Nephron (organoid): Measurements from ENCODE around the gene R3HDM2.

ENCODE experiments used
- H3K27ac Mint-ChIP-seq, 3 experiments: 2 replicates each; pipeline ENCODE4 v1.8.0; 2020; ENCODE audit warnings: mixed read lengths in 3 of 3, mild to moderate bottlenecking in 2 of 3, moderate library complexity in 1 of 3
- H3K27me3 Mint-ChIP-seq: 2 replicates; pipeline ENCODE4 v1.8.0; 2021; ENCODE audit warnings: low read depth, mild to moderate bottlenecking, moderate library complexity, mixed read lengths
- H3K36me3 Mint-ChIP-seq: 2 replicates; pipeline ENCODE4 v1.8.0; 2020; ENCODE audit warnings: low read depth, mixed read lengths
- H3K4me1 Mint-ChIP-seq: 2 replicates; pipeline ENCODE4 v1.8.0; 2020; ENCODE audit warnings: mixed read lengths
- H3K4me3 Mint-ChIP-seq, 3 experiments: 2 replicates each; pipeline ENCODE4 v1.8.0; 2020; ENCODE audit warnings: mild to moderate bottlenecking in 3 of 3, mixed read lengths in 3 of 3, moderate library complexity in 2 of 3
- H3K9me3 Mint-ChIP-seq: 2 replicates; pipeline ENCODE4 v1.8.0; 2020; ENCODE audit warnings: mixed read lengths
- CTCF ChIP-seq, 3 experiments: fragments of 200-600 bp; sonication (generic); IDR thresholded peaks; one replicate each; pipeline ENCODE4 v1.5.0; 2021; ENCODE audit warnings: antibody characterized with exemption in 3 of 3; ENCODE audit not compliant: unreplicated experiment in 3 of 3

The R3HDM2 gene

GRCh38 chr12:57438400-57438799, 7.6 kb upstream of the R3HDM2 start:
- no peaks in the 10 kb centered on the region for H3K27me3 Mint-ChIP-seq
- peaks cover 5% of the 10 kb centered on the region for H3K9me3 Mint-ChIP-seq
- no peaks in the 10 kb centered on the region for H3K36me3 Mint-ChIP-seq
- no peak overlapping the region for H3K4me3 Mint-ChIP-seq
- peaks cover 14% of the 10 kb centered on the region for H3K4me1 Mint-ChIP-seq
- no peak for TF ChIP-seq CTCF (IDR thresholded peaks at IDR 0.05; ENCODE audit: unreplicated experiment in 3 of 3)
- no peak overlapping the region for H3K27ac Mint-ChIP-seq

GRCh38 chr12:57435293-57435692, 4.5 kb upstream of the R3HDM2 start:
- H3K36me3 Mint-ChIP-seq: no peaks in the 10 kb centered on the region
- H3K4me1 Mint-ChIP-seq: peaks cover 25% of the 10 kb centered on the region
- H3K9me3 Mint-ChIP-seq: no peaks in the 10 kb centered on the region
- H3K4me3 Mint-ChIP-seq: peak overlapping the region; percentile 38 to 81 (median 62)
- H3K27ac Mint-ChIP-seq: peak overlapping the region; percentile 86 to 92 (median 89)
- H3K27me3 Mint-ChIP-seq: no peaks in the 10 kb centered on the region
- TF ChIP-seq CTCF (IDR thresholded peaks at IDR 0.05; ENCODE audit: unreplicated experiment in 3 of 3): no peak

- H3K4me3 Mint-ChIP-seq: peak within 1 kb of the TSS; percentile 38 to 81 (median 62)
- no peaks in the 10 kb centered on the region for H3K36me3 Mint-ChIP-seq
- H3K27ac Mint-ChIP-seq: peak within 1 kb of the TSS; percentile 86 to 92 (median 89)
- TF ChIP-seq CTCF (IDR thresholded peaks at IDR 0.05; ENCODE audit: unreplicated experiment in 3 of 3): no peak
- H3K27me3 Mint-ChIP-seq: no peaks in the 10 kb centered on the region
- no peaks in the 10 kb centered on the region for H3K9me3 Mint-ChIP-seq
- peaks cover 31% of the 10 kb centered on the region for H3K4me1 Mint-ChIP-seq
Observed at GRCh38 chr12:57434517-57435223, 3.8 kb upstream of the R3HDM2 start, which contains the start of gene INHBC. Gene INHBC (plus strand): TSS chr12:57434784. CDS start chr12:57434887, 103 bp downstream.

GRCh38 chr12:57433370-57433769, 2.5 kb upstream of the R3HDM2 start:
- Mint-ChIP-seq H3K9me3 (no peaks in the 10 kb centered on the region), H3K27me3 (no peaks in the 10 kb centered on the region), H3K4me1 (peaks cover 37% of the 10 kb centered on the region), H3K36me3 (no peaks in the 10 kb centered on the region), H3K27ac (no peak overlapping the region), H3K4me3 (no peak overlapping the region)
- no peak for TF ChIP-seq CTCF (IDR thresholded peaks at IDR 0.05; ENCODE audit: unreplicated experiment in 3 of 3)

GRCh38 chr12:57431654-57432188, 878 bp upstream of the R3HDM2 start:
- Mint-ChIP-seq H3K27me3 (no peaks in the 10 kb centered on the region), H3K36me3 (peaks cover 1% of the 10 kb centered on the region)

More at GRCh38 chr12:57431654-57432188, 878 bp upstream of the R3HDM2 start:
- Mint-ChIP-seq H3K27ac (peak overlapping the region; percentile 99 to 100 (median 100)), H3K4me1 (peaks cover 47% of the 10 kb centered on the region), H3K9me3 (no peaks in the 10 kb centered on the region), H3K4me3 (peak overlapping the region; percentile 94 to 99 (median 98))
- TF ChIP-seq CTCF (IDR thresholded peaks at IDR 0.05; ENCODE audit: unreplicated experiment in 3 of 3): no peak
